HG02763 (cell line): ENCODE data around the gene HADH.

Experiments
- ATAC-seq: cut with Tn5 transposase; IDR thresholded peaks from one replicate; pipeline ENCODE4 v1.9.1; 2021; ENCODE audit warnings: mild to moderate bottlenecking, moderate library complexity; ENCODE audit not compliant: unreplicated experiment

Gene HADH

GRCh38 chr4:108055787-108056186 lies 66.1 kb downstream of the HADH start:
- ATAC-seq, result no peak

- ATAC-seq, result no peak
Measured at GRCh38 chr4:108056418-108056817, 66.7 kb downstream of the HADH start.

- ATAC-seq, result no peak
Measured at GRCh38 chr4:108058685-108059440, 69.2 kb downstream of the HADH start.

- ATAC-seq, result no peak
Measured at GRCh38 chr4:108060164-108060563, 70.5 kb downstream of the HADH start.

GRCh38 chr4:108060686-108061321 lies 71.1 kb downstream of the HADH start:
- ATAC-seq, result no peak

- no peak for ATAC-seq
Measured at GRCh38 chr4:108068442-108068841, 78.8 kb downstream of the HADH start.

- ATAC-seq, result no peak
Measured at GRCh38 chr4:108070775-108071174, 81.1 kb downstream of the HADH start.

- peak; percentile 65 for ATAC-seq
Measured at GRCh38 chr4:108072300-108072699, 82.6 kb downstream of the HADH start.

GRCh38 chr4:108078024-108078733 lies 88.5 kb downstream of the HADH start:
- no peak for ATAC-seq

- ATAC-seq, result no peak
Measured at GRCh38 chr4:108080747-108081146, 91.1 kb downstream of the HADH start.

- no peak for ATAC-seq
Measured at GRCh38 chr4:108081256-108081655, 91.6 kb downstream of the HADH start.
